ENCODE data around the gene TGFB1I1. TPM values are rescaled to one million over a fixed set of nuclear protein-coding genes. Genes with fewer than 3 reads are reported as not detected.

The TGFB1I1 gene
- total and polyA plus RNA-seq, 2 of the 13 experiments (the other 11 are each of a cell fraction or from before 2014, with no cell fraction given) = 0.80 to 2.9 TPM

DNA sequence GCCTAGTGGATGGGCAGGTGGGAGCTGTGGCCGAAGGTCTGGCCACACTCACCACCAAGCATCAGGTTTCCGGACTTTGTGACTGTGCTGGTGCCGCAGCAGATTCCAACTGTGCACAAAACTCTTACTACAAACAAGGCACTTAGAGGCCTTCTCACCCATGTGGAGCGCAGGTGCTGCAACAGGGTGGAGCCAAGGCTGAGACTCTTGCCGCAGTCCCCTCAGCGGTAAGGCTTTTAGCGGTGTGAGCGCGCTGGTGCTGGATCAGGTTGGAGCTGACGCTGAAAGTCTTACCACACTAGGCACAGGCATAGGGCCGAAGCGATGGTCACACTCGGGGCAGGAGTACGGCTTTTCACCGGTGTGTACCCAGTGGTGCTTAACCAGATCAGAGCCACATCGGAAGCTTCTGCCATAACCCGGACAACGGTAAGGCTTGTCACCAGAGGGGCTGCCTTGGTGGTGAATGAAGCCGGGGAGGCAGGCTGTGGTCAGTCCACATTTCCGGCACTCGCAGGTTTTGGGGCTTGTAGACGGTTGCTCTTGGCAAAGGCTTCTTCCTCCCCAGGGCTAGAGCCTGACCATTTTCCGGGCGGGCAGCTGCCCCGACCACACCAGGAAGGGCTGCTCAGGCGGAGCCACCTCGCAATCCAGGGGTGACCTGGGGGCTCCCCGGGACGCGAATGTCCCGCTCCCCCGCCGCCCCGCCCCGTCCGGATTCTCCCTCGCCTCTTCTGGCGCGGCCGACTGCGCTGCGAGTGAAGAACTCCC, 13.7 kb upstream of the TGFB1I1 start (continued):
- TF ChIP-seq, protein P1, sequence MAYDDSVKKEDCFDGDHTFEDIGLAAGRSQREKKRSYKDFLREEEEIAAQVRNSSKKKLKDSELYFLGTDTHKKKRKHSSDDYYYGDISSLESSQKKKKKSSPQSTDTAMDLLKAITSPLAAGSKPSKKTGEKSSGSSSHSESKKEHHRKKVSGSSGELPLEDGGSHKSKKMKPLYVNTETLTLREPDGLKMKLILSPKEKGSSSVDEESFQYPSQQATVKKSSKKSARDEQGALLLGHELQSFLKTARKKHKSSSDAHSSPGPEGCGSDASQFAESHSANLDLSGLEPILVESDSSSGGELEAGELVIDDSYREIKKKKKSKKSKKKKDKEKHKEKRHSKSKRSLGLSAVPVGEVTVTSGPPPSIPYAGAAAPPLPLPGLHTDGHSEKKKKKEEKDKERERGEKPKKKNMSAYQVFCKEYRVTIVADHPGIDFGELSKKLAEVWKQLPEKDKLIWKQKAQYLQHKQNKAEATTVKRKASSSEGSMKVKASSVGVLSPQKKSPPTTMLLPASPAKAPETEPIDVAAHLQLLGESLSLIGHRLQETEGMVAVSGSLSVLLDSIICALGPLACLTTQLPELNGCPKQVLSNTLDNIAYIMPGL (CRISPR knock-in tag; IDR thresholded peaks at IDR 0.05; ENCODE audit: borderline replicate concordance in 1 of 2, low read depth in 1 of 2) = peak; percentile 96 to 98
- TF ChIP-seq RXRB (CRISPR knock-in tag; IDR thresholded peaks at IDR 0.05; ENCODE audit: borderline replicate concordance) = peak; percentile 86
- peak; percentile 97 for TF ChIP-seq SALL1 (CRISPR knock-in tag; IDR thresholded peaks at IDR 0.05)
- peak; percentile 75; the same call in 1 of the 2 replicates for TF ChIP-seq SP5 (CRISPR knock-in tag; IDR thresholded peaks at IDR 0.05; ENCODE audit: borderline replicate concordance, low read depth)
- TF ChIP-seq, protein P2, sequence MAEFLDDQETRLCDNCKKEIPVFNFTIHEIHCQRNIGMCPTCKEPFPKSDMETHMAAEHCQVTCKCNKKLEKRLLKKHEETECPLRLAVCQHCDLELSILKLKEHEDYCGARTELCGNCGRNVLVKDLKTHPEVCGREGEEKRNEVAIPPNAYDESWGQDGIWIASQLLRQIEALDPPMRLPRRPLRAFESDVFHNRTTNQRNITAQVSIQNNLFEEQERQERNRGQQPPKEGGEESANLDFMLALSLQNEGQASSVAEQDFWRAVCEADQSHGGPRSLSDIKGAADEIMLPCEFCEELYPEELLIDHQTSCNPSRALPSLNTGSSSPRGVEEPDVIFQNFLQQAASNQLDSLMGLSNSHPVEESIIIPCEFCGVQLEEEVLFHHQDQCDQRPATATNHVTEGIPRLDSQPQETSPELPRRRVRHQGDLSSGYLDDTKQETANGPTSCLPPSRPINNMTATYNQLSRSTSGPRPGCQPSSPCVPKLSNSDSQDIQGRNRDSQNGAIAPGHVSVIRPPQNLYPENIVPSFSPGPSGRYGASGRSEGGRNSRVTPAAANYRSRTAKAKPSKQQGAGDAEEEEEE (CRISPR knock-in tag; IDR thresholded peaks at IDR 0.05; ENCODE audit: borderline replicate concordance) = 0 out of 2 replicates have a peak, but pooled peaks have one; percentile 97
- 0 out of 2 replicates have a peak, but pooled peaks have one; percentile 85 for TF ChIP-seq GZF1 (CRISPR knock-in tag; IDR thresholded peaks at IDR 0.05)
- TF ChIP-seq KMT2A (CRISPR knock-in tag; IDR thresholded peaks at IDR 0.05) = 0 out of 2 replicates have a peak, but pooled peaks have one; percentile 58
- TF ChIP-seq SOX13 (IDR thresholded peaks at IDR 0.05) = no peak
- TF ChIP-seq SOX13 (CRISPR knock-in tag; conservative IDR thresholded peaks at IDR 0.05 in 1 of 2, IDR thresholded peaks at IDR 0.05 in 1 of 2) = peak in 1 of 2 experiments; percentile 74; a peak in 2 of 4 replicates
- TF ChIP-seq ZNF83 (CRISPR knock-in tag; IDR thresholded peaks at IDR 0.05; ENCODE audit: borderline replicate concordance) = 0 out of 2 replicates have a peak, but pooled peaks have one; percentile 77
- TF ChIP-seq, protein P3, sequence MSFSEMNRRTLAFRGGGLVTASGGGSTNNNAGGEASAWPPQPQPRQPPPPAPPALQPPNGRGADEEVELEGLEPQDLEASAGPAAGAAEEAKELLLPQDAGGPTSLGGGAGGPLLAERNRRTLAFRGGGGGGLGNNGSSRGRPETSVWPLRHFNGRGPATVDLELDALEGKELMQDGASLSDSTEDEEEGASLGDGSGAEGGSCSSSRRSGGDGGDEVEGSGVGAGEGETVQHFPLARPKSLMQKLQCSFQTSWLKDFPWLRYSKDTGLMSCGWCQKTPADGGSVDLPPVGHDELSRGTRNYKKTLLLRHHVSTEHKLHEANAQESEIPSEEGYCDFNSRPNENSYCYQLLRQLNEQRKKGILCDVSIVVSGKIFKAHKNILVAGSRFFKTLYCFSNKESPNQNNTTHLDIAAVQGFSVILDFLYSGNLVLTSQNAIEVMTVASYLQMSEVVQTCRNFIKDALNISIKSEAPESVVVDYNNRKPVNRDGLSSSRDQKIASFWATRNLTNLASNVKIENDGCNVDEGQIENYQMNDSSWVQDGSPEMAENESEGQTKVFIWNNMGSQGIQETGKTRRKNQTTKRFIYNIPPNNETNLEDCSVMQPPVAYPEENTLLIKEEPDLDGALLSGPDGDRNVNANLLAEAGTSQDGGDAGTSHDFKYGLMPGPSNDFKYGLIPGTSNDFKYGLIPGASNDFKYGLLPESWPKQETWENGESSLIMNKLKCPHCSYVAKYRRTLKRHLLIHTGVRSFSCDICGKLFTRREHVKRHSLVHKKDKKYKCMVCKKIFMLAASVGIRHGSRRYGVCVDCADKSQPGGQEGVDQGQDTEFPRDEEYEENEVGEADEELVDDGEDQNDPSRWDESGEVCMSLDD (CRISPR knock-in tag; IDR thresholded peaks at IDR 0.05; ENCODE audit: borderline replicate concordance) = no peak; the same call in 1 of the 2 replicates
- TF ChIP-seq ZNF136 (CRISPR knock-in tag; IDR thresholded peaks at IDR 0.05; ENCODE audit: low read depth) = peak; percentile 99; the same call in 1 of the 2 replicates
- TF ChIP-seq SRF (IDR thresholded peaks at IDR 0.05; ENCODE audit: low read depth, low read length) = peak; percentile 43; the same call in 1 of the 2 replicates
- TF ChIP-seq U2AF1 (optimal IDR thresholded peaks at IDR 0.05; ENCODE audit: low read depth, low read length) = no peak
- TF ChIP-seq ZNF143 (CRISPR knock-in tag; IDR thresholded peaks at IDR 0.05) = peak; percentile 57; the same call in 1 of the 2 replicates
- peak; percentile 82; the same call in 1 of the 2 replicates for TF ChIP-seq YEATS2 (CRISPR knock-in tag; IDR thresholded peaks at IDR 0.05; ENCODE audit: borderline replicate concordance)
- TF ChIP-seq, protein P4, sequence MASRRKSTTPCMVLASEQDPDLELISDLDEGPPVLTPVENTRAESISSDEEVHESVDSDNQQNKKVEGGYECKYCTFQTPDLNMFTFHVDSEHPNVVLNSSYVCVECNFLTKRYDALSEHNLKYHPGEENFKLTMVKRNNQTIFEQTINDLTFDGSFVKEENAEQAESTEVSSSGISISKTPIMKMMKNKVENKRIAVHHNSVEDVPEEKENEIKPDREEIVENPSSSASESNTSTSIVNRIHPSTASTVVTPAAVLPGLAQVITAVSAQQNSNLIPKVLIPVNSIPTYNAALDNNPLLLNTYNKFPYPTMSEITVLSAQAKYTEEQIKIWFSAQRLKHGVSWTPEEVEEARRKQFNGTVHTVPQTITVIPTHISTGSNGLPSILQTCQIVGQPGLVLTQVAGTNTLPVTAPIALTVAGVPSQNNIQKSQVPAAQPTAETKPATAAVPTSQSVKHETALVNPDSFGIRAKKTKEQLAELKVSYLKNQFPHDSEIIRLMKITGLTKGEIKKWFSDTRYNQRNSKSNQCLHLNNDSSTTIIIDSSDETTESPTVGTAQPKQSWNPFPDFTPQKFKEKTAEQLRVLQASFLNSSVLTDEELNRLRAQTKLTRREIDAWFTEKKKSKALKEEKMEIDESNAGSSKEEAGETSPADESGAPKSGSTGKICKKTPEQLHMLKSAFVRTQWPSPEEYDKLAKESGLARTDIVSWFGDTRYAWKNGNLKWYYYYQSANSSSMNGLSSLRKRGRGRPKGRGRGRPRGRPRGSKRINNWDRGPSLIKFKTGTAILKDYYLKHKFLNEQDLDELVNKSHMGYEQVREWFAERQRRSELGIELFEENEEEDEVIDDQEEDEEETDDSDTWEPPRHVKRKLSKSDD (CRISPR knock-in tag; IDR thresholded peaks at IDR 0.05; ENCODE audit: low read depth) = peak; percentile 94; the same call in 1 of the 2 replicates
- peak; percentile 93 for TF ChIP-seq ZMYM4 (CRISPR knock-in tag; IDR thresholded peaks at IDR 0.05)
- TF ChIP-seq TBX2 (CRISPR knock-in tag; IDR thresholded peaks at IDR 0.05; ENCODE audit: borderline replicate concordance) = peak; percentile 98
